ENCODE results near the gene KCTD6.

Gene KCTD6

GRCh38 chr3:58514405-58514804, 22.5 kb downstream of the KCTD6 start:
- no peak for TF ChIP-seq CTCF (IDR thresholded peaks at IDR 0.05; ENCODE audit: poor library complexity, severe bottlenecking)
- no peaks in the 10 kb centered on the region for H3K27me3 ChIP-seq (ENCODE audit: insufficient read depth, poor library complexity, severe bottlenecking)
- no peaks in the 10 kb centered on the region for H3K36me3 ChIP-seq (ENCODE audit: low read depth)
- no peaks in the 10 kb centered on the region for H3K4me1 ChIP-seq (ENCODE audit: insufficient read depth, poor library complexity, severe bottlenecking)
- ATAC-seq (ENCODE audit: low read depth): no peak
- no peak overlapping the region for H3K4me3 ChIP-seq (ENCODE audit: severe bottlenecking)
- no peak overlapping the region for H3K27ac ChIP-seq (ENCODE audit: poor library complexity, severe bottlenecking)
- no peak for DNase-seq (ENCODE audit: low spot score)
- no peaks in the 10 kb centered on the region for H3K9me3 ChIP-seq (ENCODE audit: severe bottlenecking)

DNA sequence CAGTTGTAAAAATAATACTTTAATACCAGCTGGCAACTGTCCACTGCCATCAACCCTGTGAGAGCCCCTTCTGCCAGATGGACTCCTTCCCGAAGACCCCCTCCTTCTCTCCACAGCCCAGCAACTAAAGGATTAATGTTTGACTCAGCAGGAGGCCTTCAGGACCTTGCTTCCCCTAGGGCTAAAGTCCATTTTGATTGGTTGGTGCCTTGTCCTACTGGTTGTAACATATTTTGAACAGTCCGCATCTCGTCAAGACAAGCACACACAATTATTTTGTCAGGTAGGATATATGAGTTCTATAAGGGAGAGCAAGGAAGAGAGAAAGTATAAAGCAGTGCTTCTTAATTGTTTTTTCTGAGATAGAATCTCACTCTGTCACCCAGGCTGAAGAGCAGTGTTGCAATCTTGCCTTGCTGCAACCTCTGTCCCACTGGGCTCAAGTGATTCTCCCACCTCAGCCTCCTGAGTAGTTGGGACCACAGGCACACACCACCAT, 26.4 kb downstream of the KCTD6 start:
- DNase-seq (ENCODE audit: low spot score) (no peak), ATAC-seq (ENCODE audit: low read depth) (no peak)
- H3K4me3 ChIP-seq (ENCODE audit: severe bottlenecking): no peak overlapping the region
- no peak for TF ChIP-seq CTCF (IDR thresholded peaks at IDR 0.05; ENCODE audit: poor library complexity, severe bottlenecking)
- H3K36me3 ChIP-seq (ENCODE audit: low read depth): no peaks in the 10 kb centered on the region
- no peaks in the 10 kb centered on the region for H3K4me1 ChIP-seq (ENCODE audit: insufficient read depth, poor library complexity, severe bottlenecking)
- H3K9me3 ChIP-seq (ENCODE audit: severe bottlenecking): no peaks in the 10 kb centered on the region
- H3K27me3 ChIP-seq (ENCODE audit: insufficient read depth, poor library complexity, severe bottlenecking): no peaks in the 10 kb centered on the region
- H3K27ac ChIP-seq (ENCODE audit: poor library complexity, severe bottlenecking): no peak overlapping the region

GRCh38 chr3:58519668-58520402, 27.9 kb downstream of the KCTD6 start:
- H3K4me3 ChIP-seq (ENCODE audit: severe bottlenecking): no peak overlapping the region
- no peaks in the 10 kb centered on the region for H3K27me3 ChIP-seq (ENCODE audit: insufficient read depth, poor library complexity, severe bottlenecking)
- no peak for DNase-seq (ENCODE audit: low spot score)
- no peaks in the 10 kb centered on the region for H3K36me3 ChIP-seq (ENCODE audit: low read depth)
- TF ChIP-seq CTCF (IDR thresholded peaks at IDR 0.05; ENCODE audit: poor library complexity, severe bottlenecking): no peak
- no peak overlapping the region for H3K27ac ChIP-seq (ENCODE audit: poor library complexity, severe bottlenecking)
- H3K9me3 ChIP-seq (ENCODE audit: severe bottlenecking): no peaks in the 10 kb centered on the region
- no peaks in the 10 kb centered on the region for H3K4me1 ChIP-seq (ENCODE audit: insufficient read depth, poor library complexity, severe bottlenecking)
- no peak for ATAC-seq (ENCODE audit: low read depth)

DNA sequence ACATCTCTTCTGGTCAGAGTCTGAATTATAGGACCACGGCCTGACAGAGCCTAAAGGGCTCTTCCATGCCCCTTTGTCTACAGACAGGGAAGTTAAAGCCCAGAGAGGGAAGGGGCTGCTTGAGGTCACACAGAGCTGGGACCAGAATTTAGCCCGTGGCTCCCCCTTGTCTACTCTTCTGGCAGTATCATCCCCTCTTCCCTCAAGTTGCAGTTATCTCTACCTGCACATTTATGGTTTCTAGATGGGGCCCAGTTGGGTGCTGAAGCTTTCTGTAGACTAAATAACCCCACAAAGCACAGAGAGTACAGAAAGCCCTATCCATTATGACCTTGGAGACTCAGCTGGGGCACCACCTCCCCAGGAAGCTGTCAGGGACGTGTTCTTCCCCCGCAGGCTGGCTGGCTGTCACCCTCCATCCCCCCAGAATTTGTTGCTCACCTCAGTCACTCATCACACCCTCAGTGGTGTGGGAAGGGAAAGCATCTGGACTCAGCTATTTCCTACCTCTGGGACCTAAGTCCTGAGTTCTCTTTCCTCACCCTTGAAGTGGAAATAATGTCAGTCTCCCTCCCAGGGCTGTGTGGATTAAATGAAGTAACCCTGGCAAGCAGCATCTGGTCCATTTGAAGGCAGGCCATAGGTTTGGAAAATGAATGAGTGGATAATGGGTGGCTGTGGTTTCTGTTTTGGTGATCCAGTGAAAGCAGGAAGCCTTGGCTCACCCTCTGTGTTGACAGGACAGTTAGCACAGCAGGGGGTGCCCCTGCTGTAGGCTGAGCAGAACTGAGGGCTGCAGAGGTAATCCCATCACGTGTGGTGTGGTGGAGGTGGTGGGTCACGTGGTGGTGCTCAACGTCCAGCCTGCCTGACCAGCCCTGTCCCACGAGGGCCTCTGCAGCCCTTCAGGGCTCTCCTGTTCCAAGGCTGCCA, 28.8 kb downstream of the KCTD6 start:
- ATAC-seq (ENCODE audit: low read depth) (peak; percentile 27; the same call in 1 of the 3 replicates), DNase-seq (ENCODE audit: low spot score) (no peak)
- TF ChIP-seq CTCF (IDR thresholded peaks at IDR 0.05; ENCODE audit: poor library complexity, severe bottlenecking): no peak

More for the DNA sequence above, 28.8 kb downstream of the KCTD6 start:
- H3K4me1 ChIP-seq (ENCODE audit: insufficient read depth, poor library complexity, severe bottlenecking): no peaks in the 10 kb centered on the region
- H3K27ac ChIP-seq (ENCODE audit: poor library complexity, severe bottlenecking): no peak overlapping the region
- H3K9me3 ChIP-seq (ENCODE audit: severe bottlenecking): no peaks in the 10 kb centered on the region
- no peak overlapping the region for H3K4me3 ChIP-seq (ENCODE audit: severe bottlenecking)
- no peaks in the 10 kb centered on the region for H3K36me3 ChIP-seq (ENCODE audit: low read depth)
- H3K27me3 ChIP-seq (ENCODE audit: insufficient read depth, poor library complexity, severe bottlenecking): no peaks in the 10 kb centered on the region

Measured in RWPE2 (cell line).